Adrenal gland (tissue), 12 donors: ENCODE measurements around the gene KIF1A. TPM values are rescaled to one million over a fixed set of nuclear protein-coding genes. Genes with fewer than 3 reads are reported as not detected.

ENCODE experiments used
- DNase-seq, 7 donors: peaks; one replicate each; pipeline ENCODE4 v3.0.0-alpha.2; 2019 to 2020
- H3K27ac ChIP-seq, 5 donors: fragments of 200-600 bp; sonication (generic) in 4 of 5; 1 replicate in 3 of 5; 2 replicates in 2 of 5; pipeline versions ENCODE4 v1.5.1 to v1.8.0; 2016 to 2020; ENCODE audit warnings: mild to moderate bottlenecking in 1 of 5
- H3K27me3 ChIP-seq: fragments of 200-600 bp; 2 replicates; pipeline ENCODE4 v1.8.0; 2021
- H3K36me3 ChIP-seq, 2 donors: fragments of 200-600 bp; replicated peaks in 1 of 2; 1 replicate in 1 of 2; 2 replicates in 1 of 2; pipeline versions ENCODE4 v1.5.1 to v1.8.0; 2018 to 2022
- H3K4me1 ChIP-seq, 2 donors: fragments of 200-600 bp; replicated peaks in 1 of 2; 1 replicate in 1 of 2; 2 replicates in 1 of 2; pipeline versions ENCODE4 v1.5.1 to v1.8.0; 2018 to 2021
- H3K4me3 ChIP-seq, 4 donors: fragments of 200-600 bp; sonication (generic) in 3 of 4; one replicate each; pipeline ENCODE4 v1.5.1; 2016 to 2018
- H3K9me3 ChIP-seq, 3 donors: fragments of 200-600 bp; sonication (generic) in 1 of 3; replicated peaks in 1 of 3; 1 replicate in 2 of 3; 2 replicates in 1 of 3; pipeline versions ENCODE4 v1.5.1 to v1.8.0; 2016 to 2021
- CTCF ChIP-seq, 6 experiments: fragments of 450-650 bp in 4 of 6; fragments of 200-600 bp in 2 of 6; sonication (generic) in 1 of 6; IDR thresholded peaks; 1 replicate in 5 of 6; 2 replicates in 1 of 6; pipeline versions ENCODE4 v1.5.1 to v1.8.0; 2016 to 2021; ENCODE audit warnings: antibody characterized with exemption in 6 of 6, mild to moderate bottlenecking in 2 of 6, moderate library complexity in 1 of 6
- POLR2A ChIP-seq, 2 donors: fragments of 450-650 bp; IDR thresholded peaks; one replicate each; pipeline ENCODE4 v1.6.1; 2017; ENCODE audit warnings: antibody characterized with exemption in 2 of 2, mild to moderate bottlenecking in 2 of 2, moderate library complexity in 1 of 2
- WGBS, 4 donors: extraction: QIAGEN DNeasy Blood & Tissue Kit in 2 of 4; methylation state at CpG; one replicate each; pipeline versions ENCODE4 v1.1.5 to v1.1.7; 2013 to 2017; 5-methylcytosine and 5-hydroxymethylcytosine counted together
- intact Hi-C, 2 donors: fragments of 100-400 bp; cut with DNase I; formaldehyde crosslinking; loops; one replicate each; pipeline versions ENCODE4 v1.14.1 to v1.15.0; 2022 to 2023
- polyA plus RNA-seq, 3 donors: library from polyadenylated mRNA; stranded (reverse); fragments of 200-250 nt in 2 of 3; fragments of 350-450 nt in 1 of 3; fragmentation: Illumina TruSeq in 1 of 3; extraction: RNeasy Lipid Tissue Mini Kit (QIAGEN cat#74804) in 1 of 3; gene quantifications; one replicate each; pipeline ENCODE4 v1.2.3, GENCODE V29; 2013 to 2014
- total RNA-seq, 9 donors: library from RNA; depleted of rRNA in 4 of 9; stranded (reverse); fragments of >200 nt in 4 of 9; fragments of 120-200 nt in 1 of 9; fragmentation: NEBNext Ultra II Directional in 1 of 9; extraction: Animal tissue kit (Norgen Biotek cat#: 25700) in 1 of 9; gene quantifications; one replicate each; pipeline versions ENCODE4 v1.1.0 to v1.2.4, GENCODE V29; 2013 to 2023
- donor health status: healthy with polysubstance abuse.
- donor health status: Bipolar disorder and iron deficiency.
- donor health status: DM: yes; HTN: yes; CAD: no.
- donor health status: DM: no; HTN: no; CAD: no.
- donor health status: DM: no; HTN: no; CAD: no.
- donor health status: DM: yes; HTN: yes; CAD: no.

Gene KIF1A
- total and polyA plus RNA-seq, 12 donors, result 0.35 to 106 (median 11.5) TPM

DNA sequence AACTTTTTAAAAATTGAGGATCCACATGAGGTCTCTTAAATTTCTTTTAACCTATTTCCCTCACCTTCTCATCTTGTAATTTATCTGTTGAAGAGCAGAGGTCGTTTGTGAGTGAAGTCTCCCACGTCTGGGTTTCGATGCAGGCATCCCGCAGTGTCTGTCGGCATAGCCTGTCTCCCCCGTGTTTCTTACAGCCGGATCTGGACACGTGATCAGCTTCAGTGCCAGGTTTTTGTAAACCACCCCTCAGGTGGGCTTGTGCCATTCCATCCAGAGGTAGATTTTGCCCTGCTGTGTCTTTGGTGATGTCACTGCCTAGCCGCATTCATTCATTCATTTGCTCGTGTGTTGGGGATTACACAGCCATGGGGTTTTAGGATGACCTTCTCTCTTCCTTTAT, 112.2 kb downstream of the KIF1A start:
- TF ChIP-seq CTCF (IDR thresholded peaks at IDR 0.05), result no peak
- TF ChIP-seq POLR2A (IDR thresholded peaks at IDR 0.05), result no peak
- no peak for DNase-seq
- Histone ChIP-seq H3K27ac (no peak overlapping the region), H3K4me1 (no peaks in the 10 kb centered on the region), H3K27me3 (peaks cover 15% of the 10 kb centered on the region), H3K36me3 (no peaks in the 10 kb centered on the region), H3K9me3 (no peaks in the 10 kb centered on the region), H3K4me3 (no peak overlapping the region)
- 51 to 66% (median 60%) methylated on average over 10 of the region's 10 CpGs for WGBS, 4 donors
- intact Hi-C loops, result loop anchor here in 1 of 2 donors (10.0 kb wide), 1 partner anchor 193 kb away; no protein-coding TSS in a partner anchor

DNA sequence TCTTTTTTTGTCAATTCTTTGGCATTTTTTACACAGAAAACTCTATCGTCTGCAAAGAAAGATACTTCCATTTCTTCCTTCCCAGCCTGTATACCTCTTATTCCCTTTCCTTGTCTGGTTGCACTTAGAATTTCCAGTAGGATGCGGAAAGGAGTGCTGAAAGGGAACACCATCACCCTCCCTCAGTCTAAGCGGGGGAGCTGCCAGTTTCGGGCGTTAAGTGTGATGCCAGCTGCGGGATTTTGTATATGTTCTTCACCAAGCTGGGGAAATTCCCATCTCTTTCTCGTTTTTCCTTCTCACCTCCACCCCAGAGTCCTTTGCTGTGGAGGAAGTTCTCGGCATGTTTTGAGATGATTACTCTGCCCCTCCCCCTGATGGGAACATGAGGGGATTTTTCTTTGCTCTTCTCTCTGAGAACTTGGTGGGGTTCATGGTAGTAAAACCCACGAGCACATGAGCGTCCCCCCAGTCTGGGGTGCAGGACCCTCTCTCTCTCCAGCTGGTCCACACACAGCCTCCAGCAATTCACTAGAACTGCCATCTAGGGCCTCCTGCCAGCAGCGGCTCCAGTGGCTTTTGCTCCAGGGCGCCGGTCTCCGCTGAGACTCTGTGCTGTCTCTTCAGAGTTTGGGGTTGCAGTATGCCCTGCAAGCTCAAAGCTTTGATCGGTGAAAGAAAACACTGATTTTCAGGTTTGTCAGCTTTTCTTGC, 112.8 kb downstream of the KIF1A start:
- 69 to 79% (median 73%) methylated on average over 14 to 15 of the region's 15 CpGs for WGBS, 4 donors
- Histone ChIP-seq H3K4me3 (no peak overlapping the region), H3K36me3 (no peaks in the 10 kb centered on the region), H3K4me1 (no peaks in the 10 kb centered on the region), H3K27ac (no peak overlapping the region), H3K9me3 (no peaks in the 10 kb centered on the region), H3K27me3 (peaks cover 15% of the 10 kb centered on the region)
- intact Hi-C loops, result loop anchor here in 1 of 2 donors (10.0 kb wide), 1 partner anchor 192 kb away; no protein-coding TSS in a partner anchor
- no peak for DNase-seq
- TF ChIP-seq CTCF (IDR thresholded peaks at IDR 0.05) (no peak), POLR2A (IDR thresholded peaks at IDR 0.05) (no peak)

GRCh38 chr2:240705204-240705791, 114.7 kb downstream of the KIF1A start:
- Histone ChIP-seq H3K27ac (no peak overlapping the region), H3K27me3 (peaks cover 21% of the 10 kb centered on the region), H3K4me1 (no peaks in the 10 kb centered on the region), H3K36me3 (no peaks in the 10 kb centered on the region), H3K4me3 (no peak overlapping the region), H3K9me3 (no peaks in the 10 kb centered on the region)
- DNase-seq, result peak in 1 of 7 donors; percentile 14
- TF ChIP-seq CTCF (IDR thresholded peaks at IDR 0.05) (no peak), POLR2A (IDR thresholded peaks at IDR 0.05) (no peak)
- 71 to 75% (median 73%) methylated on average over 12 of the region's 12 CpGs for WGBS, 4 donors
- intact Hi-C loops, result loop anchor here in 1 of 2 donors (10.0 kb wide), 1 partner anchor 190 kb away; no protein-coding TSS in a partner anchor

DNA sequence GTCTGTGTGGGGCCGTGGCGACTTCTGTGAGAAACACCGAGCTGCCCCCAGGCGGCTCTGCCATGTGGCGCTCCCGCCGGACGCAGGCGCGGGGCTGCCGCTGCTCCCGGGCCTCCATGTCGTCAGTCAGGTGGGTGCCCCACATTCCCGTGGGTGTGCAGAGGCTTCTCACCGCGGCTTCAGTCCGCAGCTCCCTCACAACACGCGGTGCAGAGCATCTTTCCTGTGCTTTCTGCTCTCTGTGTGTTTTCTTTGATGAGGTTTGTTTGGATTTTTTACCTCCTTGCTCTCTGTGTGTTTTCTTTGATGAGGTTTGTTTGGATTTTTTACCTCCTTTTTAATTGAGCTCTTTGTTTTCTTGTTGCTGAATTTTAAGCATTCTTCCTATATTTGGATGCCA, 115.4 kb downstream of the KIF1A start:
- no peak for DNase-seq
- Histone ChIP-seq H3K4me3 (no peak overlapping the region), H3K27me3 (peaks cover 21% of the 10 kb centered on the region), H3K36me3 (no peaks in the 10 kb centered on the region), H3K9me3 (no peaks in the 10 kb centered on the region), H3K27ac (no peak overlapping the region), H3K4me1 (no peaks in the 10 kb centered on the region)
- TF ChIP-seq POLR2A (IDR thresholded peaks at IDR 0.05), result no peak
- TF ChIP-seq CTCF (IDR thresholded peaks at IDR 0.05), result no peak
- WGBS, 4 donors, result 63 to 74% (median 67%) methylated on average over 17 to 19 of the region's 19 CpGs
- intact Hi-C loops, result loop anchor here (5.0 to 10.0 kb wide), 2 partner anchors 190 to 192 kb away; no protein-coding TSS in a partner anchor
